Sigmoid colon (tissue), 4 donors: ENCODE results near the gene MARK4.

ENCODE experiments used
- POLR2A ChIP-seq, 2 donors: fragments of 450-650 bp; IDR thresholded peaks; one replicate each; pipeline ENCODE4 v1.6.1; 2016; ENCODE audit warnings: antibody characterized with exemption in 2 of 2, mild to moderate bottlenecking in 2 of 2, moderate library complexity in 2 of 2
- POLR2AphosphoS5 ChIP-seq, 4 donors: sonication (generic); formaldehyde crosslinking; IDR thresholded peaks; one replicate each; pipeline ENCODE4 v1.6.1; 2017; ENCODE audit warnings: antibody characterized with exemption in 4 of 4
- TF ChIP-seq, protein P1 (sequence below), 4 experiments: fragments of 450-650 bp in 3 of 4; fragments of 200-600 bp in 1 of 4; IDR thresholded peaks; one replicate each; pipeline ENCODE4 v1.5.1; 2016 to 2019; ENCODE audit warnings: antibody characterized with exemption in 4 of 4, mild to moderate bottlenecking in 3 of 4, moderate library complexity in 2 of 4

DNA sequence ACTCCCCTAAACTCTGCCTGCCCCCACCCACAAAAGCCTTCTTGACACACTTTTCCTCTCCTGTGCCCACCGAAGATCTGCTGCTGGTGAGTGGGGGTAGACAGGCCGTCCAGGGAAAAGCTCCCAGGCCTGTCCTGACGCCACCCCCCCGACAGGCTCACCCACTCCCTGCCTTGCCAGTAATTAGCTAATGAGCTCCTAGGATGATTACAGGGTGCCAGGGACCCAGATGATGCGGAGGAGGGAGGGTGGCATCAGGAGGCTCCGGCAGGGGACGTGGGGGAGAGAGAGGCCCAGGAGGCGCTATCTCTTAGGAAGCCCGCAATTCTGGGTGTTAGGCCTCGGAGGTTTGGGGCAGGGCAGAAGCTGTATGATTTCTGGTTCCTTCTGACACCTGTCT lies 27.0 kb downstream of the MARK4 start:
- TF ChIP-seq, protein P1, sequence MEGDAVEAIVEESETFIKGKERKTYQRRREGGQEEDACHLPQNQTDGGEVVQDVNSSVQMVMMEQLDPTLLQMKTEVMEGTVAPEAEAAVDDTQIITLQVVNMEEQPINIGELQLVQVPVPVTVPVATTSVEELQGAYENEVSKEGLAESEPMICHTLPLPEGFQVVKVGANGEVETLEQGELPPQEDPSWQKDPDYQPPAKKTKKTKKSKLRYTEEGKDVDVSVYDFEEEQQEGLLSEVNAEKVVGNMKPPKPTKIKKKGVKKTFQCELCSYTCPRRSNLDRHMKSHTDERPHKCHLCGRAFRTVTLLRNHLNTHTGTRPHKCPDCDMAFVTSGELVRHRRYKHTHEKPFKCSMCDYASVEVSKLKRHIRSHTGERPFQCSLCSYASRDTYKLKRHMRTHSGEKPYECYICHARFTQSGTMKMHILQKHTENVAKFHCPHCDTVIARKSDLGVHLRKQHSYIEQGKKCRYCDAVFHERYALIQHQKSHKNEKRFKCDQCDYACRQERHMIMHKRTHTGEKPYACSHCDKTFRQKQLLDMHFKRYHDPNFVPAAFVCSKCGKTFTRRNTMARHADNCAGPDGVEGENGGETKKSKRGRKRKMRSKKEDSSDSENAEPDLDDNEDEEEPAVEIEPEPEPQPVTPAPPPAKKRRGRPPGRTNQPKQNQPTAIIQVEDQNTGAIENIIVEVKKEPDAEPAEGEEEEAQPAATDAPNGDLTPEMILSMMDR (IDR thresholded peaks at IDR 0.05): no peak
- TF ChIP-seq POLR2AphosphoS5 (IDR thresholded peaks at IDR 0.05) (no peak), POLR2A (IDR thresholded peaks at IDR 0.05) (no peak)
